Gastroesophageal sphincter (tissue), 4 donors: ENCODE results near the gene C1QB. TPM values are rescaled to one million over a fixed set of nuclear protein-coding genes. Genes with fewer than 3 reads are reported as not detected.

ENCODE experiments used
- ATAC-seq: fragments of 150-250 bp; one replicate; pipeline ENCODE4 v1.9.1; 2016; ENCODE audit warnings: mild to moderate bottlenecking, moderate library complexity
- H3K27ac ChIP-seq, 4 donors: fragments of 200-600 bp; sonication (generic) in 3 of 4; 1 replicate in 3 of 4; 2 replicates in 1 of 4; pipeline ENCODE4 v1.5.1; 2016 to 2019
- H3K27me3 ChIP-seq: fragments of 200-600 bp; sonication (generic); one replicate; pipeline ENCODE4 v1.5.1; 2019
- H3K36me3 ChIP-seq, 2 donors: fragments of 200-600 bp; sonication (generic); one replicate each; pipeline ENCODE4 v1.5.1; 2019; ENCODE audit warnings: control low read depth in 1 of 2
- H3K4me1 ChIP-seq, 3 donors: fragments of 200-600 bp; sonication (generic); 1 replicate in 2 of 3; 2 replicates in 1 of 3; pipeline ENCODE4 v1.5.1; 2016 to 2019; ENCODE audit warnings: control low read depth in 2 of 3
- H3K4me3 ChIP-seq, 2 donors: fragments of 200-600 bp; sonication (generic); one replicate each; pipeline ENCODE4 v1.5.1; 2019; ENCODE audit warnings: mild to moderate bottlenecking in 1 of 2, moderate library complexity in 1 of 2
- H3K9me3 ChIP-seq, 3 donors: fragments of 200-600 bp; sonication (generic); one replicate each; pipeline ENCODE4 v1.5.1; 2017 to 2019; ENCODE audit warnings: control low read depth in 2 of 3
- CTCF ChIP-seq, 4 experiments: fragments of 200-600 bp in 2 of 4; fragments of 450-650 bp in 2 of 4; sonication (generic) in 1 of 4; IDR thresholded peaks; one replicate each; pipeline ENCODE4 v1.5.1; 2017 to 2019; ENCODE audit warnings: antibody characterized with exemption in 4 of 4, mild to moderate bottlenecking in 2 of 4, moderate library complexity in 2 of 4
- EP300 ChIP-seq: sonication (generic); formaldehyde crosslinking; IDR thresholded peaks from one replicate; pipeline ENCODE4 v1.6.1; 2017; ENCODE audit warnings: antibody characterized with exemption, mild to moderate bottlenecking
- POLR2A ChIP-seq, 2 donors: fragments of 450-650 bp; IDR thresholded peaks; one replicate each; pipeline ENCODE4 v1.6.1; 2017; ENCODE audit warnings: antibody characterized with exemption in 2 of 2, mild to moderate bottlenecking in 2 of 2, moderate library complexity in 1 of 2
- POLR2AphosphoS5 ChIP-seq: sonication (generic); formaldehyde crosslinking; IDR thresholded peaks from one replicate; pipeline ENCODE4 v1.6.1; 2017; ENCODE audit warnings: antibody characterized with exemption
- WGBS, 2 donors: methylation state at CpG; one replicate each; pipeline ENCODE4 v1.1.5; 2018; ENCODE audit warnings: low coverage in 1 of 2; 5-methylcytosine and 5-hydroxymethylcytosine counted together
- total RNA-seq, 4 donors: library from RNA; depleted of rRNA; stranded (reverse); fragments of >200 nt; gene quantifications; one replicate each; pipeline ENCODE4 v1.1.0, GENCODE V29; 2016

Gene C1QB
- total RNA-seq, 4 donors from 2014 or later, result 37.0 to 607 (median 249) TPM

- H3K27me3 ChIP-seq, result peaks cover 99% of the 10 kb centered on the region
- H3K36me3 ChIP-seq, result no peaks in the 10 kb centered on the region
- no peak for TF ChIP-seq POLR2AphosphoS5
- no peak for TF ChIP-seq CTCF (IDR thresholded peaks at IDR 0.05)
- no peak for TF ChIP-seq POLR2A (IDR thresholded peaks at IDR 0.05)
- no peak for TF ChIP-seq EP300
- no peak for ATAC-seq
- no peaks in the 10 kb centered on the region for H3K4me1 ChIP-seq
- 33 to 62% methylated on average over 4 to 7 of the region's 12 CpGs for WGBS, 2 donors
- H3K27ac ChIP-seq, result no peak overlapping the region
- H3K9me3 ChIP-seq, result no peaks in the 10 kb centered on the region
- no peak overlapping the region for H3K4me3 ChIP-seq
These were observed 40.1 kb upstream of the C1QB start for GRCh38 chr1:22612671-22613571.

- Histone ChIP-seq H3K36me3 (no peaks in the 10 kb centered on the region), H3K4me3 (no peak overlapping the region), H3K4me1 (no peaks in the 10 kb centered on the region), H3K9me3 (no peaks in the 10 kb centered on the region), H3K27me3 (peaks cover 99% of the 10 kb centered on the region), H3K27ac (no peak overlapping the region)
- no peak for TF ChIP-seq EP300
- no peak for TF ChIP-seq CTCF (IDR thresholded peaks at IDR 0.05)
- TF ChIP-seq POLR2AphosphoS5, result no peak
- TF ChIP-seq POLR2A (IDR thresholded peaks at IDR 0.05), result no peak
- no peak for ATAC-seq
- no CpG with 5 or more reads among the region's 5 CpGs for WGBS, 2 donors
These were observed 39.5 kb upstream of the C1QB start for GRCh38 chr1:22613572-22613918.

- H3K4me1 ChIP-seq, result no peaks in the 10 kb centered on the region
- WGBS, 2 donors, result 30 to 49% methylated on average over 2 to 6 of the region's 12 CpGs
- no peaks in the 10 kb centered on the region for H3K36me3 ChIP-seq
- no peak for ATAC-seq
- no peaks in the 10 kb centered on the region for H3K9me3 ChIP-seq
- H3K4me3 ChIP-seq, result no peak overlapping the region
- H3K27ac ChIP-seq, result no peak overlapping the region
- peaks cover 99% of the 10 kb centered on the region for H3K27me3 ChIP-seq
- TF ChIP-seq POLR2AphosphoS5 (no peak), CTCF (IDR thresholded peaks at IDR 0.05) (no peak), EP300 (no peak), POLR2A (IDR thresholded peaks at IDR 0.05) (no peak)
These were observed 39.1 kb upstream of the C1QB start for GRCh38 chr1:22613951-22614350.

GRCh38 chr1:22615886-22616285 is 37.1 kb upstream of the C1QB start:
- Histone ChIP-seq H3K36me3 (no peaks in the 10 kb centered on the region), H3K27me3 (peaks cover 99% of the 10 kb centered on the region), H3K27ac (no peak overlapping the region), H3K9me3 (no peaks in the 10 kb centered on the region), H3K4me3 (no peak overlapping the region), H3K4me1 (no peaks in the 10 kb centered on the region)
- TF ChIP-seq CTCF (IDR thresholded peaks at IDR 0.05), result no peak
- no peak for TF ChIP-seq EP300
- no peak for TF ChIP-seq POLR2AphosphoS5
- no peak for TF ChIP-seq POLR2A (IDR thresholded peaks at IDR 0.05)
- no CpG with 5 or more reads among the region's 2 CpGs for WGBS, 2 donors
- ATAC-seq, result no peak

- H3K27me3 ChIP-seq, result peaks cover 99% of the 10 kb centered on the region
- no peak for ATAC-seq
- TF ChIP-seq POLR2A (IDR thresholded peaks at IDR 0.05) (no peak), CTCF (IDR thresholded peaks at IDR 0.05) (no peak), EP300 (no peak), POLR2AphosphoS5 (no peak)
- no peaks in the 10 kb centered on the region for H3K9me3 ChIP-seq
- 30% methylated on average over 4 of the region's 11 CpGs; no CpG with 5 or more reads in 1 of the 2 donors for WGBS, 2 donors
- no peak overlapping the region for H3K4me3 ChIP-seq
- no peak overlapping the region for H3K27ac ChIP-seq
- H3K4me1 ChIP-seq, result no peaks in the 10 kb centered on the region
- H3K36me3 ChIP-seq, result no peaks in the 10 kb centered on the region
These were observed 36.5 kb upstream of the C1QB start for GRCh38 chr1:22616571-22616970.
